H4 (cell line): ENCODE data around the gene ANKRD37. TPM values are rescaled to one million over a fixed set of nuclear protein-coding genes. Genes with fewer than 3 reads are reported as not detected.

ENCODE experiments used
- DNase-seq: peaks from one replicate; pipeline ENCODE4 v3.0.0-alpha.2; 2015; ENCODE audit warnings: low spot score
- total RNA-seq: library from RNA; depleted of rRNA; stranded (reverse); fragments of >200 nt; shearing (Covaris generic); gene quantifications from 2 replicates; pipeline ENCODE4 v1.2.3, GENCODE V29; 2014

Gene ANKRD37
- total RNA-seq, 1 experiment from 2014 or later, result 9.5 TPM

GRCh38 chr4:185379326-185380295 is 17.0 kb upstream of the ANKRD37 start:
- DNase-seq, result no peak

DNA sequence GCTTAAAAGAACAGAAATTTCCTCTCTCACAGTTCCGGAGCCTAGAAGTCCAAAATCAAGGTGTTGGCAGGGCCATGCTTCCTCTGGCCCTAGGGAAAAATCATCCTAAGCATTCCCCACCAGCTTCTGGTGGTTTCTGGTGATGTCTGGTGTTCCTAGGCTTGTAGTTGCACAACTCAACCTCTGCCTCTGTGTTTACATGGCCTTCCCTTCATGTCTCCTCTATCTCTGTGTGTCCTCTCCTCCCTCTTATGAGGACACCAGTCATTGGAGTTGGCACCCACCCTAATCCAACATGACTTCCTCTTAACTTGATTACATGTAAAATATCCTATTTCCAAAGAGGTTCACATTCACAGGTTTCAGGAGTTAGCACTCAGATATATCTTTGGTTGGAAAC is 16.3 kb upstream of the ANKRD37 start:
- DNase-seq, result no peak

DNA sequence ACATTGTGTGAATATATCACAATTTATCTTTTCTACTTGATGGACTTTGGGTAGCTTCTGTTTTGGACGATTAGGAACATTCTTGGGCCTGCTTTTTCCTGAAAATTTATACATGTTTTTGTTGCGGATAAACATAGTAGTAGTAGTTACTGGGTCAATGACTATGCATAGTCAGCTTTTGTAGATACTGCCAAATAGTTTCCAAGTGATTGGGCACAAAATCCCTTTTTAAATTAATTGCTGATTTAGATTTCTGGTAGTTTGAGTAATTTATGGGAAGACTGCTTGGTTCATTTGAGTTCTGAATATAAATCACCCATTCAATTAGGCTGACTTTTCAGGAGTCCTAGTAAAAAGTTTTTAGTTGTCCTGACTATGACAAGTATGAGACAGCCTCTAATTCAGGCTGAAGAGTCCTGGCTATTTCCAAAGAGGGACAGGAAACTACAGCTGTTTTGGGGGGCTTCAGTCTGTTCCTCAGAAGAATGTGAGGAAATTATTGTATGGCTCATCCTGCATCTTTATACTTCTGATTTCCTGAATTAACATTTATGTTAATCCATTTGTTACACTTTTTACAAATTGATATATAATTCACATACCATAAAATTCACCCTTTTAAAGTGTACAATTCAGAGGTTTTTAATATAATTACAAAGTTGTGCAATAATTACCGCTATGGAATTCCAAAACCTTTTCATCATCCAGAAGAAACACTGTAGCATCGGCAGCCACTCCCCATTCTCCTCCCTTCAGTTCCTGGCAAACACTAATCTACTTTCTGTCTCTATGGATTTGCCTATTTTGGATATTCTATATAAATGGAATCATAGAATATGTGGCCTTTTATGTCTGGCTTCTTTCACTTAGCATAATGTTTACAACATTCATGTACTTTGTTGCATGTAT is 15.1 kb upstream of the ANKRD37 start:
- no peak for DNase-seq

GRCh38 chr4:185382754-185383153 is 13.9 kb upstream of the ANKRD37 start:
- no peak for DNase-seq

DNA sequence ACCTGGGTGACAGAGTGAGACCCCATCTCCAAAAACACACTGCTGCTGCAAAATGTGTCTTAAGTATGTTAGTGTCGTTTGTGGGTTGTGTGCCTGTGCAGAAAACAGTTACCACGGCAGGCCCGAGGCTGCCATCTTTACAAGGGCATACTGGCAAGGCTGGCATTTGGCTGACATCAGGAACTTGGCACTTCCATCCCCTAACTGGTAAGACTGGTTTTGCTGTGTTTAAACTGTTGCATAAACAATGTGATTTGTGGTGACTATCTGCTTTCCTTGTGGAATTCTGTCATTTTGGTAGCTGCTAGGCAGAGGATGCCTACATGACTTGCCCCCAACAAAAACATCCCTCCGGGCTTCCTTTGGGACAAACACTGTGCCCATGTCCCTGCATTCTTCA is 13.2 kb upstream of the ANKRD37 start:
- DNase-seq, result peak; percentile 26

DNA sequence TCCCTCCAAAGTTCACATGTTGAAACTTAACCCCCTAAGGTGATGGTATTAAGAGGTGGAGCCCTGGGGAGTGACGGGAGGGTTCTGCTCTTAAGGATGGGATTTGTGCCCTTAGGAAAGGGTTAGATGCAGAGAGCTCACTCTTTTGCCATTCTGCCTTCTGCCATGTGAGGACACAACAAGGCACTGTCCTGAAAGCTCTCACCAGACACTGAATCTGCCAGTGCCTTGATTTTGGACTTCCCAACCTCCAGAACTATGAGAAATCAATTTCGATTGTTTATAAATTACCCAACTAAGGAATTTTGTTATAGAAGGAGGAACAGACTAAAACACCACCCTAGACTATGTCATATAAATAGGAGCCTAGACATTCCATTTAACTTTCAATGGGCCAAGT is 12.6 kb upstream of the ANKRD37 start:
- no peak for DNase-seq

GRCh38 chr4:185384930-185385331 is 11.7 kb upstream of the ANKRD37 start:
- no peak for DNase-seq

- DNase-seq, result no peak
These were observed 8.7 kb upstream of the ANKRD37 start for GRCh38 chr4:185387957-185388356.

DNA sequence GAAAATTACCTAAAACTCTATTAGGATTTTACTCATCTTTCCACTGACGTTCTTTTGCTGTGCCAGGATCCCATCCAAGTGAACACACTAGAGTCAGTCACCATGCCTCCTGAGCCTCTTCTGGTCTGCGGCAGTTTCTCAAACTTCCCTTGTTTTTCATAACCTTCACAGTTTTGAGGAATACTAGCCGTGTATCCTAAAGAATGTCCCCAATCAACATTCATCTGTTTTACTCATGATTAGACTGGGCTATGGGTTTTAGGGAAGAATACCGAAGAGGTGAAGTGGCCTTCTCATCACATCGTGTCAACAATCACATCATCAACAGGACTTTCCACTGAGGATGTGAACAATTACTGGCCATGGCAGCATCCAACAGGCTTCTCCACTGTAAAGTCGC is 5.7 kb upstream of the ANKRD37 start:
- DNase-seq, result no peak

DNA sequence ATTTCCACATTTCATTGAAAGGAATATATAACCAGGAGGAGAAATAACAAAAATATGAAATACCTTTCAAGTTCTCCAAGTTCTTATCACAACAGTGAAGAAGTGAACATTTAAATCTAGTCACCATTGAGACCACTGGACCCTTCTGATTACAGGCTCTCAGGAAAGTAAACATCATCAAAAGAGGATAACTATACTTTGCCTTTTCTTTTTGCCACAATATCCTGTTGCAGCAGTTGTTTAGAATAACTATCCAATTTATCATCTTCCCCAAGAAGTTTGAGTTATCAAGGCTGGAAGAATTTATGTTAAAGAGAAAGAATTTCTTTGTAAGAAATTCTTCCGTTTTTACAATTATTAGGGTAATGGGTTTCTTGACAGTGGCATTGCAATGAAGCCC is 4.5 kb upstream of the ANKRD37 start:
- DNase-seq, result no peak

DNA sequence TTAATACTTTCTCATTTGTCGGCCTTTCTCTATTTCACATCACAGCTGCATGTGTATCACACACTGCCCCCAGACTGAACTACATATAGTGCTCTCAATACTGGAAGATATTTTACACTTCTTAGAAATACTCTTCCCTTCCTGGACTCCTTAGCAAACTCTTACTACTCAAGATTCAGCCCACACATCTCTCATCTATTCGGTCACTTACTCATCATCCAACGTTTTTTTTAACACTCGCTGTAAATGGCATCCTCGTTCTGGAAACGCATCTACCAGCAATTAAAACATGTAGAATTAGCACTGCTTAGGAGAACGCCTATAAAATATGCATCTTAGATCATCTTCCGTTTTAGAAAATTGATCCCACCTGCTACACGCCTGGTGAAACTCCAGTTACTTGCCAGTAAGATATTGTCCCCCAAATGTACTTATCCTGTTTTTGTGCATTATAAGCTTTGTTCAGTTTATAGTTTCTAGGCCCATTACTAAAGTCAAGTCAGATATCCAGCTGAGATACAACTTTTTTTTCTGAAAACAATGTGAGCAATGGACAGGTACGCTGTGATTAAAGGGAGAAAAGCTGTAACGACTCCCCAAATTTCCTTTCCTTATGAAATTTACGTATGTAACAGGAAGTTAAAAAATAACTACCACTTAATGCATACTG is 1.9 kb upstream of the ANKRD37 start:
- no peak for DNase-seq

GRCh38 chr4:185395238-185395955 is 1.2 kb upstream of the ANKRD37 start, which contains the start of gene LRP2BP:
Gene LRP2BP, minus strand, starts transcription at chr4:185395924. Its CDS starts 17,738 bp downstream, at chr4:185378186.
- no peak for DNase-seq

GRCh38 chr4:185395956-185396723 is 501 bp upstream of the ANKRD37 start:
- DNase-seq, result peak; percentile 96

- DNase-seq, result no peak
These were observed 2.0 kb downstream of the ANKRD37 start for GRCh38 chr4:185398618-185399017.

DNA sequence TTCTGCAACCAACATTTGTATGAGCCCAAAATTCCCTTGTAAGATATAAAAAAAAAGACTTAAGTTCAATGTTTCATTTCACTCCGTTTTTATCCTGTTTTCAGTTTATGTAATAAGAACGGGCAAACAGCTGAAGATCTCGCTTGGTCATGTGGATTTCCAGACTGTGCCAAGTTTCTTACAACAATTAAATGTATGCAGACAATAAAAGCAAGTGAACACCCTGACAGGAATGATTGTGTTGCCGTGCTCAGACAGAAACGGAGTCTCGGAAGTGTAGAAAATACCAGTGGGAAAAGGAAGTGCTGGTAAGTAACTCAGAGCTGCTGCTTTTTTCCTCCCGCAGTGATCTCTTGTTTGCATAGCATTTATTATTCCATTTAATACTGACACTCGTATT is 2.8 kb downstream of the ANKRD37 start:
- DNase-seq, result no peak

- no peak for DNase-seq
These were observed 7.4 kb downstream of the ANKRD37 start for GRCh38 chr4:185404031-185404430.

DNA sequence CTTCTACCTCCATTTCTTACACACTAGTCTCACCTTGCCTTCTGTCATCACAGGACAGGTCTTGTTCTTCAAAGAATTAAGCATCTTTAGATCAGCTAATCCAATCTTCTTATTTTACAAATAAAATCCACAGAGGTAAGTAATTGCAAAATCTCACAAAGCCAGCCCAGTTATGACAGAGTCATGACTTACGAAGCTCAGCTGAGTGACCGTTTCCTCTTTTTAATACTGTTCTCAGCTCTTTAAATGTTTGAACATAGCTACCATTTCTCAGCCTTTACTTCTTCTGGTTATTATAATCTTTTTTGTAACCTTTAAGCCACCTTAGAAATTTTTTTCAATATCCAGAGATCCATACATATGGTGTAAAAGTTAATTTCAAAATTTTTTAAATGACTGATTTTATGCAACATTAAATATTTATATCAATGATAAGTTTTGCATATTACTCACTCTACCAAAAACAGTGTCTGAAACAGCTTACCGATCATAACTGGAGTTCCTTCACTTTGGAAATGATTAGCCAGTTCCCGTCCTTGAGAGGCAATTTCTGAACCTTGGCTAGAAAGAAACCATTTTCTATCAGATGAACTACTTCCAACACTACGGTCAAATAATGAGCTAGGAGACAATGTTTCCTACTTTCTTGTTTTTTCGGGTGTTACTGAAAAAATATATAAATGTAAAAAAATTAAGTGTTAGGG is 8.8 kb downstream of the ANKRD37 start:
- no peak for DNase-seq

GRCh38 chr4:185408432-185408831 is 11.8 kb downstream of the ANKRD37 start:
- no peak for DNase-seq

DNA sequence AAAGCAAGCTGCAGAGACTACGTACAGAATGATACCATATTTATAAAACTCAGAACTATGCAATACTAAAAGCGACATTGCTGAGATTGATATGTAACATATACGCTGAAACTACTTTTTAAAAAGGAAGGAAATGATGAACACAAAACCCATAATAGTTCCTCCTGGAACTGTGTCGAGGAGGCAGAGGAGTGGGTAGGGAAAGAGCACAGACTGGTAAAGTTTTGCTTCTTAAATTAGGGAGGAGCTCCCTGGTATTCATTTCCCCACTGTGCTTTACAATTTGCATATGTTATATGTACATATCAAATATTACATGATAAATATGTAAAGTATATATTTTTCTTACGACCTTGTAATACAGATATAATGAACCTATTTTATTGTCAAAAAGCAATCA is 15.2 kb downstream of the ANKRD37 start:
- DNase-seq, result no peak

- DNase-seq, result no peak
These were observed 15.8 kb downstream of the ANKRD37 start for GRCh38 chr4:185412412-185412811.
